Measurements from ENCODE around the gene CENPX.

DNA sequence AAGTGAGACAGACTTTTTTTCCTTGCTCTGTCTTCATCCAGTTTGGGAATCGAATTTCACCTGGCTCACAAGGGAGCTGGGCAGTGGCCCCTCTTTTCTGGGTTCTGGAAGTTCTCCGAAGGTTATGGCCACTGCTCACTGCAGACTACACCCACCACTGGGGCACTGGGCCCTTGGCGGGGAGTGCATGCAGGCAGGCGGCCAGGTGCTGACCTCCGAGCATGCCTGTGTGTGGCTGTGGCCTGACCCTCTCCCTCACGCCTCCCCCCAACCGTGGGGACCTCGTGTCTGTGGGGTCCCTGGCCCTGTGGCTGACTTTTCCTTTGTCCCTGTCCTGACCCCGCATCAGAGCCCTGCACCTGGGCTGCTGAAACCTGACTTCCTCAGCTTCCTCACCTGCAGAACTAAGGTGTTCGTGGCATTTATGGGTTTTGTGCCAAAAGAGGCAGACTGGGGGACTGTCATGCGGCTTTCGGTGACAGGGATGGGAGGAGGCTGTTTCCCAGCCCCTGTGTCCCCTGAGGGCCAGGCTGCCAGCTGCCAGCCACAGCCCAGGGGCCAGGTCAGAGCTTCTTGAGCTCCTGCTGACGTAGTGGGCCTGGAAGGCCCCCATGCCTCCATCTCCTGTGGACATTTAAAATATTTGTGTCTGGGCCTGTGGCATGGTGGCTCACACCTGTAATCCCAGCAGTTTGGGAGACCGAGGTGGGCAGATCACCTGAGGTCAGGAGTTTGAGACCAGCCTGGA is 23.8 kb downstream of the CENPX start:
- TF ChIP-seq, protein P1, sequence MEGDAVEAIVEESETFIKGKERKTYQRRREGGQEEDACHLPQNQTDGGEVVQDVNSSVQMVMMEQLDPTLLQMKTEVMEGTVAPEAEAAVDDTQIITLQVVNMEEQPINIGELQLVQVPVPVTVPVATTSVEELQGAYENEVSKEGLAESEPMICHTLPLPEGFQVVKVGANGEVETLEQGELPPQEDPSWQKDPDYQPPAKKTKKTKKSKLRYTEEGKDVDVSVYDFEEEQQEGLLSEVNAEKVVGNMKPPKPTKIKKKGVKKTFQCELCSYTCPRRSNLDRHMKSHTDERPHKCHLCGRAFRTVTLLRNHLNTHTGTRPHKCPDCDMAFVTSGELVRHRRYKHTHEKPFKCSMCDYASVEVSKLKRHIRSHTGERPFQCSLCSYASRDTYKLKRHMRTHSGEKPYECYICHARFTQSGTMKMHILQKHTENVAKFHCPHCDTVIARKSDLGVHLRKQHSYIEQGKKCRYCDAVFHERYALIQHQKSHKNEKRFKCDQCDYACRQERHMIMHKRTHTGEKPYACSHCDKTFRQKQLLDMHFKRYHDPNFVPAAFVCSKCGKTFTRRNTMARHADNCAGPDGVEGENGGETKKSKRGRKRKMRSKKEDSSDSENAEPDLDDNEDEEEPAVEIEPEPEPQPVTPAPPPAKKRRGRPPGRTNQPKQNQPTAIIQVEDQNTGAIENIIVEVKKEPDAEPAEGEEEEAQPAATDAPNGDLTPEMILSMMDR (IDR thresholded peaks at IDR 0.05) = no peak
- TF ChIP-seq ZFX (IDR thresholded peaks at IDR 0.05; ENCODE audit: borderline replicate concordance) = no peak

Data from 22Rv1 (cell line).